IMR-90 (cell line): ENCODE measurements around the gene CFAP299.

ENCODE experiments used
- BHLHE40 ChIP-seq: fragments of 150-350 bp; IDR thresholded peaks from 2 replicates; pipeline ENCODE4 v1.6.1; 2016; ENCODE audit warnings: mild to moderate bottlenecking, low read depth, low read length
- CEBPB ChIP-seq: IDR thresholded peaks from 2 replicates; pipeline ENCODE4 v1.6.1; 2012; ENCODE audit warnings: low read depth, low read length, improper control_type of control experiment
- CHD1 ChIP-seq: IDR thresholded peaks from 2 replicates; pipeline ENCODE4 v1.6.1; 2012; ENCODE audit warnings: low read depth, low read length, improper control_type of control experiment
- MAFK ChIP-seq: IDR thresholded peaks from 2 replicates; pipeline ENCODE4 v1.6.1; 2012; ENCODE audit warnings: low read depth, low read length, improper control_type of control experiment
- MAZ ChIP-seq: IDR thresholded peaks from 2 replicates; pipeline ENCODE4 v1.6.1; 2012; ENCODE audit warnings: low read depth, mild to moderate bottlenecking, low read length, improper control_type of control experiment, moderate library complexity, borderline replicate concordance
- MXI1 ChIP-seq: IDR thresholded peaks from 2 replicates; pipeline ENCODE4 v1.6.1; 2012; ENCODE audit warnings: low read depth, mild to moderate bottlenecking, low read length, moderate library complexity, borderline replicate concordance
- NFE2L2 ChIP-seq: fragments of 150-350 bp; IDR thresholded peaks from 2 replicates; pipeline ENCODE4 v1.6.1; 2016; ENCODE audit warnings: low read depth, mild to moderate bottlenecking, low read length
- POLR2A ChIP-seq: IDR thresholded peaks from 2 replicates; pipeline ENCODE4 v1.6.1; 2012; ENCODE audit warnings: mild to moderate bottlenecking, low read depth, low read length
- RAD21 ChIP-seq: IDR thresholded peaks from 2 replicates; pipeline ENCODE4 v1.6.1; 2012; ENCODE audit warnings: low read length, improper control_type of control experiment
- RCOR1 ChIP-seq: IDR thresholded peaks from 2 replicates; pipeline ENCODE4 v1.6.1; 2012; ENCODE audit warnings: mild to moderate bottlenecking, low read length, improper control_type of control experiment; ENCODE audit not compliant: insufficient replicate concordance
- RFX5 ChIP-seq: IDR thresholded peaks from 2 replicates; pipeline ENCODE4 v1.8.0; 2012; ENCODE audit warnings: low read depth, mild to moderate bottlenecking, low read length, moderate library complexity
- TF ChIP-seq, protein P1 (sequence below): conservative IDR thresholded peaks from 2 replicates; pipeline ENCODE4 v1.5.1; 2012; ENCODE audit warnings: mild to moderate bottlenecking, low read depth, low read length, improper control_type of control experiment
- TF ChIP-seq, protein P2 (sequence below): fragments of 150-350 bp; IDR thresholded peaks from 2 replicates; pipeline ENCODE4 v1.6.1; 2016; ENCODE audit warnings: low read depth, mild to moderate bottlenecking, low read length, moderate library complexity, borderline replicate concordance
- TF ChIP-seq, protein P3 (sequence below): fragments of 150-350 bp; IDR thresholded peaks from 2 replicates; pipeline ENCODE4 v1.6.1; 2017; ENCODE audit warnings: mild to moderate bottlenecking, antibody characterized with exemption, low read length, low read depth

DNA sequence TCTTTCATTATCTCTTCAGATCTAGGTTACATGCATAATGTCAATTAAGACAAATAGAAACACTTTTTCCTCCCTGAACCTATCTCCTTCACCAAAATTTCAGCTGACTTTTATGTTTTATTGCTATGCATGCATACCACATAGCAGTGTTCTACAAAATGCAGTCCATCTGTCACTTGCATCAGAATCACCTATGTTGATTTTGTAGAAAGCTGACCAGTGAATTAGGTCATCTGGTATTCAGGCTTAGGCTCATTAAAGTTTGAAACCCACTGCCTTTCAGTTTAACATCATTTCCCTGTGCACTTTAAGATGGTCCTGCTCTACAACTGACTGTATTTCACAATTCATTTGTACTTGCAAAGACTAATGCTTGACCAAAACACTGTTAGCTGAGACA is 277.9 kb downstream of the CFAP299 start:
- TF ChIP-seq POLR2A (no peak), RFX5 (no peak), CEBPB (no peak), RAD21 (no peak), MAZ (no peak), NFE2L2 (no peak), MXI1 (no peak), MAFK (no peak), CHD1 (no peak), BHLHE40 (no peak), RCOR1 (no peak)
- TF ChIP-seq, protein P1, sequence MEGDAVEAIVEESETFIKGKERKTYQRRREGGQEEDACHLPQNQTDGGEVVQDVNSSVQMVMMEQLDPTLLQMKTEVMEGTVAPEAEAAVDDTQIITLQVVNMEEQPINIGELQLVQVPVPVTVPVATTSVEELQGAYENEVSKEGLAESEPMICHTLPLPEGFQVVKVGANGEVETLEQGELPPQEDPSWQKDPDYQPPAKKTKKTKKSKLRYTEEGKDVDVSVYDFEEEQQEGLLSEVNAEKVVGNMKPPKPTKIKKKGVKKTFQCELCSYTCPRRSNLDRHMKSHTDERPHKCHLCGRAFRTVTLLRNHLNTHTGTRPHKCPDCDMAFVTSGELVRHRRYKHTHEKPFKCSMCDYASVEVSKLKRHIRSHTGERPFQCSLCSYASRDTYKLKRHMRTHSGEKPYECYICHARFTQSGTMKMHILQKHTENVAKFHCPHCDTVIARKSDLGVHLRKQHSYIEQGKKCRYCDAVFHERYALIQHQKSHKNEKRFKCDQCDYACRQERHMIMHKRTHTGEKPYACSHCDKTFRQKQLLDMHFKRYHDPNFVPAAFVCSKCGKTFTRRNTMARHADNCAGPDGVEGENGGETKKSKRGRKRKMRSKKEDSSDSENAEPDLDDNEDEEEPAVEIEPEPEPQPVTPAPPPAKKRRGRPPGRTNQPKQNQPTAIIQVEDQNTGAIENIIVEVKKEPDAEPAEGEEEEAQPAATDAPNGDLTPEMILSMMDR, result no peak
- TF ChIP-seq, protein P2, sequence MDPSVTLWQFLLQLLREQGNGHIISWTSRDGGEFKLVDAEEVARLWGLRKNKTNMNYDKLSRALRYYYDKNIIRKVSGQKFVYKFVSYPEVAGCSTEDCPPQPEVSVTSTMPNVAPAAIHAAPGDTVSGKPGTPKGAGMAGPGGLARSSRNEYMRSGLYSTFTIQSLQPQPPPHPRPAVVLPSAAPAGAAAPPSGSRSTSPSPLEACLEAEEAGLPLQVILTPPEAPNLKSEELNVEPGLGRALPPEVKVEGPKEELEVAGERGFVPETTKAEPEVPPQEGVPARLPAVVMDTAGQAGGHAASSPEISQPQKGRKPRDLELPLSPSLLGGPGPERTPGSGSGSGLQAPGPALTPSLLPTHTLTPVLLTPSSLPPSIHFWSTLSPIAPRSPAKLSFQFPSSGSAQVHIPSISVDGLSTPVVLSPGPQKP, result no peak
- TF ChIP-seq, protein P3, sequence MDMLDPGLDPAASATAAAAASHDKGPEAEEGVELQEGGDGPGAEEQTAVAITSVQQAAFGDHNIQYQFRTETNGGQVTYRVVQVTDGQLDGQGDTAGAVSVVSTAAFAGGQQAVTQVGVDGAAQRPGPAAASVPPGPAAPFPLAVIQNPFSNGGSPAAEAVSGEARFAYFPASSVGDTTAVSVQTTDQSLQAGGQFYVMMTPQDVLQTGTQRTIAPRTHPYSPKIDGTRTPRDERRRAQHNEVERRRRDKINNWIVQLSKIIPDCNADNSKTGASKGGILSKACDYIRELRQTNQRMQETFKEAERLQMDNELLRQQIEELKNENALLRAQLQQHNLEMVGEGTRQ, result no peak
